Endothelial cell of umbilical vein (primary cell): ENCODE data around the gene PTPN6. TPM values are rescaled to one million over a fixed set of nuclear protein-coding genes. Genes with fewer than 3 reads are reported as not detected.

ENCODE experiments used
- BruUV-seq: library from RNA; stranded (reverse); fragments of 400-500 nt; replicated peaks from 2 replicates; lab custom pipeline; 2021; lab: Mats Ljungman, UMichigan
- CTCF ChIA-PET: fragments of 300-600, 350-600 bp; sonication (Branson Sonifier 250); formaldehyde crosslinking; loops from one replicate; lab custom pipeline; 2021; ENCODE audit warnings: antibody characterized with exemption, inconsistent platforms; lab: Charles Lee
- POLR2A ChIA-PET: fragments of 300-600, 350-600 bp; sonication (Branson Sonifier 250); formaldehyde crosslinking; loops from one replicate; lab custom pipeline; 2021; ENCODE audit warnings: antibody characterized with exemption, inconsistent platforms; lab: Charles Lee
- DNase-seq: peaks from one replicate; pipeline ENCODE4 v3.0.0-alpha.2; 2011; ENCODE audit warnings: low read depth, low spot score
- FAIRE-seq: peaks from 2 replicates; lab custom pipeline; 2011; peaks lifted over from hg19 to GRCh38; lab: Jason Lieb, UNC
- H2AFZ ChIP-seq: 2 replicates; pipeline ENCODE4 v1.6.0; 2012; ENCODE audit warnings: low read depth, low read length, control low read depth, inconsistent platforms
- H3K27ac ChIP-seq: 2 replicates; pipeline ENCODE4 v1.5.1; 2011; ENCODE audit warnings: low read depth, mild to moderate bottlenecking, control low read depth, low read length, moderate library complexity; ENCODE audit not compliant: insufficient read depth
- H3K27me3 ChIP-seq, 2 experiments: 2 replicates each; pipeline versions ENCODE4 v1.6.0 to v1.6.1; 2011; ENCODE audit warnings: low read length in 2 of 2, mixed read lengths in 1 of 2; ENCODE audit not compliant: control insufficient read depth in 2 of 2, insufficient read depth in 2 of 2
- H3K36me3 ChIP-seq, 2 experiments: 2 replicates in 1 of 2; 3 replicates in 1 of 2; pipeline ENCODE4 v1.5.1; 2011; ENCODE audit warnings: low read length in 2 of 2, mild to moderate bottlenecking in 1 of 2, moderate library complexity in 1 of 2; ENCODE audit not compliant: control insufficient read depth in 2 of 2, insufficient read depth in 2 of 2; ENCODE audit errors: extremely low read depth in 1 of 2
- H3K4me1 ChIP-seq: 3 replicates; pipeline ENCODE4 v1.5.1; 2011; ENCODE audit warnings: mild to moderate bottlenecking, low read length; ENCODE audit not compliant: control insufficient read depth, insufficient read depth; ENCODE audit errors: extremely low read depth
- H3K4me2 ChIP-seq: 2 replicates; pipeline ENCODE4 v1.6.1; 2011; ENCODE audit warnings: low read length, control low read depth, mixed read lengths; ENCODE audit not compliant: insufficient read depth
- H3K4me3 ChIP-seq, 3 experiments: fragments of 200-600 bp in 1 of 3; sonication (generic), shearing (Covaris generic) in 1 of 3; replicated peaks in 1 of 3; 2 replicates each; pipeline ENCODE4 v1.5.1; 2011 to 2016; ENCODE audit warnings: control low read depth in 3 of 3, low read length in 3 of 3, mild to moderate bottlenecking in 2 of 3, inconsistent platforms in 1 of 3, low read depth in 1 of 3, moderate library complexity in 1 of 3; ENCODE audit not compliant: insufficient read depth in 1 of 3
- H3K79me2 ChIP-seq: 2 replicates; pipeline ENCODE4 v1.6.0; 2012; ENCODE audit warnings: low read length, inconsistent platforms; ENCODE audit not compliant: control insufficient read depth, insufficient read depth
- H3K9ac ChIP-seq: replicated peaks from 2 replicates; pipeline ENCODE3; 2011; ENCODE audit warnings: low read length, control low read depth; ENCODE audit not compliant: insufficient read depth; ENCODE audit errors: extremely low read depth
- H3K9me1 ChIP-seq: replicated peaks from 3 replicates; pipeline ENCODE4 v1.6.0; 2011; ENCODE audit warnings: mild to moderate bottlenecking, low read length; ENCODE audit not compliant: control insufficient read depth, insufficient read depth; ENCODE audit errors: extremely low read depth
- H3K9me3 ChIP-seq: replicated peaks from 2 replicates; pipeline ENCODE4 v1.5.1; 2012; ENCODE audit warnings: low read length, inconsistent platforms; ENCODE audit not compliant: control insufficient read depth, insufficient read depth
- H4K20me1 ChIP-seq: replicated peaks from 2 replicates; pipeline ENCODE3; 2011; ENCODE audit warnings: mild to moderate bottlenecking, low read length; ENCODE audit not compliant: control insufficient read depth, insufficient read depth; ENCODE audit errors: extremely low read depth
- EZH2 ChIP-seq: IDR thresholded peaks from 2 replicates; pipeline ENCODE4 v1.6.1; 2012; ENCODE audit warnings: borderline replicate concordance, low read depth, mild to moderate bottlenecking, moderate library complexity, low read length, inconsistent platforms; ENCODE audit not compliant: severe bottlenecking
- FOS ChIP-seq: IDR thresholded peaks from 2 replicates; pipeline ENCODE4 v1.6.1; 2011; ENCODE audit warnings: mild to moderate bottlenecking, low read length, moderate library complexity, borderline replicate concordance; ENCODE audit not compliant: insufficient read depth
- GATA2 ChIP-seq: IDR thresholded peaks from 2 replicates; pipeline ENCODE4 v1.7.0; 2011; ENCODE audit warnings: low read depth, mild to moderate bottlenecking, moderate library complexity, mixed read lengths, low read length; ENCODE audit not compliant: insufficient read length, insufficient read depth
- JUN ChIP-seq: IDR thresholded peaks from 2 replicates; pipeline ENCODE4 v1.6.1; 2011; ENCODE audit warnings: borderline replicate concordance, low read depth; ENCODE audit not compliant: insufficient read length, insufficient read depth
- MYC ChIP-seq: IDR thresholded peaks from one replicate; pipeline ENCODE4 v1.6.1; 2011; ENCODE audit warnings: mild to moderate bottlenecking, low read depth, low read length
- POLR2A ChIP-seq: IDR thresholded peaks from 2 replicates; pipeline ENCODE4 v1.6.1; 2012; ENCODE audit warnings: low read depth, mild to moderate bottlenecking, control low read depth, low read length
- POLR2AphosphoS5 ChIP-seq: IDR thresholded peaks from 2 replicates; pipeline ENCODE4 v1.6.1; 2012; ENCODE audit warnings: low read depth, mild to moderate bottlenecking, control low read depth, low read length, moderate library complexity; ENCODE audit not compliant: insufficient read depth
- dilution Hi-C: fragments of 300-500 bp; cut with MboI; formaldehyde crosslinking; loops from one replicate; pipeline ENCODE4 v1.15.0; 2019; ENCODE audit warnings: low sequenced_read_pairs; ENCODE audit not compliant: extremely low pct_ligation_motif_present
- intact Hi-C: fragments of 100-400 bp; cut with micrococcal nuclease; formaldehyde crosslinking; loops from one replicate; pipeline ENCODE4 v1.10.0; 2022
- polyA plus RNA-seq, 4 experiments: library from polyadenylated mRNA; depleted of rRNA in 3 of 4; stranded (reverse) in 3 of 4; unstranded in 1 of 4; fragments of >200 nt; gene quantifications; 2 replicates each; pipeline versions ENCODE4 v1.2.1 to v1.2.3, GENCODE V29; 2011 to 2012; ENCODE audit warnings: missing spikeins in 1 of 4
- total RNA-seq: library from RNA; stranded (reverse); gene quantifications from 2 replicates; pipeline ENCODE4 v1.2.3, GENCODE V29; 2021
- TF ChIP-seq, protein P1 (sequence below): IDR thresholded peaks from 2 replicates; pipeline ENCODE4 v1.6.1; 2011; ENCODE audit not compliant: insufficient read depth, insufficient read length
- TF ChIP-seq, protein P2 (sequence below), 2 donors: IDR thresholded peaks; 1 replicate in 1 of 2; 2 replicates in 1 of 2; pipeline ENCODE4 v1.5.1; 2011; ENCODE audit warnings: low read length in 2 of 2, mild to moderate bottlenecking in 2 of 2, moderate library complexity in 2 of 2, control low read depth in 1 of 2, inconsistent platforms in 1 of 2, low read depth in 1 of 2; ENCODE audit not compliant: insufficient read depth in 1 of 2; ENCODE audit errors: extremely low read depth in 1 of 2

Gene PTPN6
- total and polyA plus RNA-seq, 2 donors (not counting 3 experiments of a cell fraction or from before 2014, with no cell fraction given), result 0.25 to 1.6 TPM

DNA sequence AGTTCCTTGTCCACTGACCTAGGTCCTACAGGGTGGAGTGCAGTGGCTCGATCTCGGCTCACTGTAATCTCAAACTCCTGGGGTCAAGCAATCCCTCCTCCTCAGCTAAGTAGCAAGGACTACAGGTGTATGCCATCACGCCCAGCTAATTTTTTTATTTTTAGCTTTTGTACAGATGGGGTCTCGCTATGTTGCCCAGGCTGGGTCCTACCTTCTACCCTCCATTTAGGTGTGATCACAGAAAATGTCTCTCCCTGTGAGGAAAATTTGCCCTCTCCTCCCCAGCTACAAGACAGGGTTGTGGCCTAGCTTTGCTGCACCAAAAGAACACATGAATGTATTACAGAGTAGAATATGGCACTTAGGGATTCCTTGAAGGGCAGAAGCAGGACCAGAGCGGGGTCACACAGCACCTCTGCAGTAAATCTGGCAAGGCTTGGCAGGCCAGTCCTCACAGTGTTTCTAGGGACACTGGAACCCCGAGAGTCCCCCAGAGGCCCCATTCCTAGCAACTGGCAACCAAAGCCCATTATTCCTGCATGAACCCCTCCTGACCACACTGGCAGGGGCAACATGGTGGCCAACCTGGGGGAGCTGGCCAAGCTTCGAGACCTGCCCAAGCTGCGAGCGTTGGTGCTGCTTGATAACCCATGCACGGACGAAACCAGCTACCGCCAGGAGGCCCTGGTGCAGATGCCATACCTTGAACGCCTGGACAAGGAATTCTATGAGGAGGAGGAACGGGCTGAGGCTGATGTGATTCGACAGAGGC, 38.8 kb upstream of the PTPN6 start:
- FAIRE-seq (no peak), DNase-seq (no peak)
- Histone ChIP-seq H2AFZ (no peak overlapping the region), H3K36me3 (no peaks in the 10 kb centered on the region), H3K9me3 (no peaks in the 10 kb centered on the region), H3K9me1 (no peaks in the 10 kb centered on the region), H3K9ac (no peak overlapping the region), H3K4me2 (no peak overlapping the region), H3K4me3 (no peak overlapping the region), H4K20me1 (no peaks in the 10 kb centered on the region), H3K27me3 (no peaks in the 10 kb centered on the region), H3K4me1 (peaks cover 11% of the 10 kb centered on the region), H3K79me2 (no peaks in the 10 kb centered on the region), H3K27ac (no peak overlapping the region)
- BruUV-seq, result no TSS peak
- TF ChIP-seq POLR2AphosphoS5, result no peak
- TF ChIP-seq, protein P1, sequence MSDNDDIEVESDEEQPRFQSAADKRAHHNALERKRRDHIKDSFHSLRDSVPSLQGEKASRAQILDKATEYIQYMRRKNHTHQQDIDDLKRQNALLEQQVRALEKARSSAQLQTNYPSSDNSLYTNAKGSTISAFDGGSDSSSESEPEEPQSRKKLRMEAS, result no peak
- no peak for TF ChIP-seq JUN
- no peak for TF ChIP-seq GATA2
- TF ChIP-seq MYC, result no peak
- TF ChIP-seq POLR2A, result no peak
- TF ChIP-seq, protein P2, sequence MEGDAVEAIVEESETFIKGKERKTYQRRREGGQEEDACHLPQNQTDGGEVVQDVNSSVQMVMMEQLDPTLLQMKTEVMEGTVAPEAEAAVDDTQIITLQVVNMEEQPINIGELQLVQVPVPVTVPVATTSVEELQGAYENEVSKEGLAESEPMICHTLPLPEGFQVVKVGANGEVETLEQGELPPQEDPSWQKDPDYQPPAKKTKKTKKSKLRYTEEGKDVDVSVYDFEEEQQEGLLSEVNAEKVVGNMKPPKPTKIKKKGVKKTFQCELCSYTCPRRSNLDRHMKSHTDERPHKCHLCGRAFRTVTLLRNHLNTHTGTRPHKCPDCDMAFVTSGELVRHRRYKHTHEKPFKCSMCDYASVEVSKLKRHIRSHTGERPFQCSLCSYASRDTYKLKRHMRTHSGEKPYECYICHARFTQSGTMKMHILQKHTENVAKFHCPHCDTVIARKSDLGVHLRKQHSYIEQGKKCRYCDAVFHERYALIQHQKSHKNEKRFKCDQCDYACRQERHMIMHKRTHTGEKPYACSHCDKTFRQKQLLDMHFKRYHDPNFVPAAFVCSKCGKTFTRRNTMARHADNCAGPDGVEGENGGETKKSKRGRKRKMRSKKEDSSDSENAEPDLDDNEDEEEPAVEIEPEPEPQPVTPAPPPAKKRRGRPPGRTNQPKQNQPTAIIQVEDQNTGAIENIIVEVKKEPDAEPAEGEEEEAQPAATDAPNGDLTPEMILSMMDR (IDR thresholded peaks at IDR 0.05; ENCODE audit: extremely low read depth in 1 of 2, insufficient read depth in 1 of 2, low read depth in 1 of 2, low read length in 2 of 2), result no peak
- TF ChIP-seq EZH2, result no peak
- no peak for TF ChIP-seq FOS
- dilution Hi-C loops (no loop called here), intact Hi-C loops (no loop called here)
- ChIA-PET POLR2A (no interaction called here), CTCF (interaction anchor here (0.8 to 2.3 kb wide), 4 partner anchors 13 to 43 kb away, joined by 4 to 7 read pairs (median 5); no protein-coding TSS in a partner anchor)
